Brain microvascular endothelial cell (primary cell): Measurements from ENCODE around the gene APOBEC4.

Experiments used
- DNase-seq: peaks from one replicate; pipeline ENCODE4 v3.0.0-alpha.2; 2020
- H3K27ac ChIP-seq: fragments of 250-450 bp; sonication (Bioruptor Pico); 2 replicates; pipeline ENCODE4 v1.5.1; 2020; ENCODE audit warnings: mild to moderate bottlenecking, moderate library complexity
- H3K27me3 ChIP-seq: fragments of 250-450 bp; sonication (Bioruptor Pico); replicated peaks from 2 replicates; pipeline ENCODE4 v1.5.1; 2020; ENCODE audit warnings: mild to moderate bottlenecking
- H3K36me3 ChIP-seq: fragments of 250-450 bp; sonication (Bioruptor Pico); replicated peaks from 2 replicates; pipeline ENCODE4 v1.5.1; 2020; ENCODE audit warnings: mild to moderate bottlenecking
- H3K4me3 ChIP-seq: 2 replicates; pipeline ENCODE4 v1.5.1; 2011; ENCODE audit warnings: low read depth, mild to moderate bottlenecking, control low read depth, low read length, moderate library complexity
- CTCF ChIP-seq: IDR thresholded peaks from 2 replicates; pipeline ENCODE4 v1.5.1; 2011; ENCODE audit warnings: low read depth, mild to moderate bottlenecking, moderate library complexity, low read length, control low read depth, inconsistent platforms; ENCODE audit errors: missing control alignments
- in situ Hi-C: cut with HindIII; loops from 2 replicates; pipeline ENCODE4 v1.10.0; 2017; ENCODE audit warnings: low sequenced_read_pairs, low pct_ligation_motif_present

APOBEC4 gene

GRCh38 chr1:183670169-183670568 is 17.1 kb upstream of the APOBEC4 start:
- Histone ChIP-seq H3K36me3 (no peaks in the 10 kb centered on the region), H3K27me3 (no peaks in the 10 kb centered on the region), H3K4me3 (no peak overlapping the region), H3K27ac (no peak overlapping the region)
- in situ Hi-C loops, result no loop called here
- DNase-seq, result no peak
- peak; percentile 23 for TF ChIP-seq CTCF

DNA sequence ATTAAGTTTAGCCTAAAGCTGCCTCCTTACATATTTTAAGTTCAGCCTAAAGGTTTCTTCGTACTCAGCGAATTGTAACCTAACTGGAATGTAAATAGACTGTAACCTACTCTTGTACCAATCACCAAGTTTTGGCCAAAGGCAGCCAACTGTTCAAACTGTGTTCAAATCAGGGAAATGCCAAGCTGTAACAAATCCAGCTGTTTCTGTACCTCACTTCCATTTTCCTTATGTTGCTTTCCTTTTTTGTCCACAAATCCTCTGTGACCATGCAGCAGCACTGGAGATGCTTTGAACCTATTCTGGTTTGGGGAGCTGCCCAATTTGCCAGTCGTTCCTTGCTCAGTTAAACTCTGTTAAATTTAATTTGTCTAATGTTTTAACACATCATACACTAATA is 3.2 kb upstream of the APOBEC4 start:
- Histone ChIP-seq H3K27ac (no peak overlapping the region), H3K27me3 (no peaks in the 10 kb centered on the region), H3K4me3 (no peak overlapping the region), H3K36me3 (no peaks in the 10 kb centered on the region)
- in situ Hi-C loops, result no loop called here
- no peak for TF ChIP-seq CTCF
- DNase-seq, result no peak

- no peak overlapping the region for H3K4me3 ChIP-seq
- peak; percentile 86 for TF ChIP-seq CTCF
- no peaks in the 10 kb centered on the region for H3K27me3 ChIP-seq
- in situ Hi-C loops, result no loop called here
- no peak overlapping the region for H3K27ac ChIP-seq
- peak; percentile 87 for DNase-seq
- H3K36me3 ChIP-seq, result no peaks in the 10 kb centered on the region
Measured at GRCh38 chr1:183655562-183656075, 2.5 kb upstream of the APOBEC4 start.

- TF ChIP-seq CTCF, result no peak
- H3K27ac ChIP-seq, result no peak overlapping the region
- in situ Hi-C loops, result no loop called here
- no peak overlapping the region for H3K4me3 ChIP-seq
- DNase-seq, result no peak
- no peaks in the 10 kb centered on the region for H3K27me3 ChIP-seq
- H3K36me3 ChIP-seq, result no peaks in the 10 kb centered on the region
Measured at GRCh38 chr1:183654706-183655105, 1.6 kb upstream of the APOBEC4 start.

DNA sequence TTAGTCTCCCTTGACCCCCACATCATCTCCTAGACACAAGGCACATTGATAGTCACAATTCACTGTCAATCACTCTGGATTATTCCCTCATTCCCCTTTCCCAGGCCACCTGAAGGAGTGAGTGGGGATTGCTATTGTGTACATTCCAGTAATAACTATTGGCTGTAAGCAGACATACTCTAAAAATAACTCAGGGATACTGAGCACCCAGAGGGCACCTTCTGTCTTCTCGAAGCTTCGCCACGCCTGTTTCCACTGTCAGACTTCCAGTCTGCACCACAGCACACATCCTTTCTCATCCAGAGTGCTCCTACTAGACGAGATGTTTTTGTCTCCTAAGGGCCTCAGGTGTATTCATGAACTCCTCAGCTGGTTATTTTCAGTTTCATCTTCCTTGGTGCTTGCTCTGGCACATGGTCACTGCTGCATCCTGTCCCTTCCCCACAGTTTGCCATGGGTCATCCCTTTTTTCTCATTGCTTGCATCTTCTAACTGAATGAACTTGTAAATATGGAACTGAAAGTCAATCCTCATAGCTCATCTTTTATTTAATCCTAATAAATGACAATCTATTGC is 848 bp upstream of the APOBEC4 start:
- H3K27me3 ChIP-seq, result no peaks in the 10 kb centered on the region
- TF ChIP-seq CTCF, result no peak
- no peak overlapping the region for H3K27ac ChIP-seq
- H3K36me3 ChIP-seq, result no peaks in the 10 kb centered on the region
- in situ Hi-C loops, result no loop called here
- H3K4me3 ChIP-seq, result no peak overlapping the region
- no peak for DNase-seq

GRCh38 chr1:183653462-183653794 is 312 bp upstream of the APOBEC4 start:
- Histone ChIP-seq H3K4me3 (no peak overlapping the region), H3K27ac (no peak overlapping the region), H3K27me3 (no peaks in the 10 kb centered on the region), H3K36me3 (no peaks in the 10 kb centered on the region)
- TF ChIP-seq CTCF, result no peak
- no peak for DNase-seq
- in situ Hi-C loops, result no loop called here
